NCI-H1105 (cell line): ENCODE results near the gene KRTAP10-11.

Experiments
- DNase-seq: peaks from one replicate; lab custom pipeline; 2025; lab: John Stamatoyannopoulos, UW

KRTAP10-11 gene

GRCh38 chr21:44695641-44696040 is 49.4 kb downstream of the KRTAP10-11 start:
- DNase-seq, result no peak

GRCh38 chr21:44696572-44696971 is 50.4 kb downstream of the KRTAP10-11 start:
- no peak for DNase-seq
